ENCODE data around the gene MINAR2.

GRCh38 chr5:129698661-129699060 lies 49.2 kb upstream of the MINAR2 start:
- TF ChIP-seq CBFB (CRISPR knock-in tag; IDR thresholded peaks at IDR 0.05; ENCODE audit: low read depth) (no peak), CTCF (IDR thresholded peaks at IDR 0.05) (no peak), E2F5 (CRISPR knock-in tag; IDR thresholded peaks at IDR 0.05) (no peak), ETV6 (CRISPR knock-in tag; IDR thresholded peaks at IDR 0.05) (no peak), ZNF232 (CRISPR knock-in tag; IDR thresholded peaks at IDR 0.05) (no peak), FOXJ3 (CRISPR knock-in tag; IDR thresholded peaks at IDR 0.05; ENCODE audit: borderline replicate concordance) (no peak), NR2C2 (CRISPR knock-in tag; IDR thresholded peaks at IDR 0.05) (no peak), ATF2 (CRISPR knock-in tag; IDR thresholded peaks at IDR 0.05; ENCODE audit: borderline replicate concordance, low read depth) (no peak), ZNF423 (CRISPR knock-in tag; IDR thresholded peaks at IDR 0.05) (no peak), HMGXB4 (CRISPR knock-in tag; IDR thresholded peaks at IDR 0.05) (no peak), TP53 (CRISPR knock-in tag; IDR thresholded peaks at IDR 0.05) (no peak)
- TF ChIP-seq, protein P1, sequence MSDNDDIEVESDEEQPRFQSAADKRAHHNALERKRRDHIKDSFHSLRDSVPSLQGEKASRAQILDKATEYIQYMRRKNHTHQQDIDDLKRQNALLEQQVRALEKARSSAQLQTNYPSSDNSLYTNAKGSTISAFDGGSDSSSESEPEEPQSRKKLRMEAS (CRISPR knock-in tag; IDR thresholded peaks at IDR 0.05) = no peak
- TF ChIP-seq, protein P2, sequence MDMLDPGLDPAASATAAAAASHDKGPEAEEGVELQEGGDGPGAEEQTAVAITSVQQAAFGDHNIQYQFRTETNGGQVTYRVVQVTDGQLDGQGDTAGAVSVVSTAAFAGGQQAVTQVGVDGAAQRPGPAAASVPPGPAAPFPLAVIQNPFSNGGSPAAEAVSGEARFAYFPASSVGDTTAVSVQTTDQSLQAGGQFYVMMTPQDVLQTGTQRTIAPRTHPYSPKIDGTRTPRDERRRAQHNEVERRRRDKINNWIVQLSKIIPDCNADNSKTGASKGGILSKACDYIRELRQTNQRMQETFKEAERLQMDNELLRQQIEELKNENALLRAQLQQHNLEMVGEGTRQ (CRISPR knock-in tag; IDR thresholded peaks at IDR 0.05) = no peak
